ENCODE results near the gene SLC35F1.

SLC35F1 gene

DNA sequence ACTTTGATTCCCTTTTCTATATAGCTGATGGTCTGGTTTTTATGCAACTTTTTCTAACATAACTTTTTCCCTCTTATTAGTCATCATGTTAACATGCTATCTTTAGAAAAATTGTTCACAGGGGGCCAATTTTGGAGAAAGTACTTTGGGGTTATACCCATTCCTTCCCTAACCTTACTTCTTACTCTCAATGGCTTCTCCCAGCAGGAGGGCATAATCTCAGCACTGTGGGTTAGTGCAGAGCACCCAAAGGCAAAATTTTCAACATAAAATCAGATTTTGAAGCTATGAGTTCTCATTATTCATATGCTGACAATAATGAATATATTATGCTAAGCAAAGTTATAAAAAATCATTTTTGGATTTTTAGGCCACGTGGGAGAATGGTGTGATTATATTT, 299.2 kb downstream of the SLC35F1 start:
- DNase-seq, result no peak

DNA sequence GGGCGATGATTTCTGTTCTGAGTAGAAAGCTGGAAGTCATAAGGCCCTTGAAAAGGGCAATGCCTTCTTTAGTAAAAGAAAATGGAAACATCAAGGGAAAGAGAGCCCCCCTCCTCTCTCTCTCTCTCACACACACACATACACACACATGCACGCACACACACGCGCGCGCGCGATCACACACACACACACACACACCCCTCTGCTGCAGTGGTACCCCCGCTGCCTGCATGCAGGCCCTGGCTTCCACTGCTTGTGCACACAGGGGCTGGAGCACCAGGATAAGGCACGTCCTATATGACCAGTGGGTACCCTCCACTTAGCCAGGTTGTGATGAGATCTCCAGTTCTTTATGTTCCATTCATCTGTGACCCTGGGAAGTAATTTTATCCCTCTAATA, 300.9 kb downstream of the SLC35F1 start:
- no peak for DNase-seq

DNA sequence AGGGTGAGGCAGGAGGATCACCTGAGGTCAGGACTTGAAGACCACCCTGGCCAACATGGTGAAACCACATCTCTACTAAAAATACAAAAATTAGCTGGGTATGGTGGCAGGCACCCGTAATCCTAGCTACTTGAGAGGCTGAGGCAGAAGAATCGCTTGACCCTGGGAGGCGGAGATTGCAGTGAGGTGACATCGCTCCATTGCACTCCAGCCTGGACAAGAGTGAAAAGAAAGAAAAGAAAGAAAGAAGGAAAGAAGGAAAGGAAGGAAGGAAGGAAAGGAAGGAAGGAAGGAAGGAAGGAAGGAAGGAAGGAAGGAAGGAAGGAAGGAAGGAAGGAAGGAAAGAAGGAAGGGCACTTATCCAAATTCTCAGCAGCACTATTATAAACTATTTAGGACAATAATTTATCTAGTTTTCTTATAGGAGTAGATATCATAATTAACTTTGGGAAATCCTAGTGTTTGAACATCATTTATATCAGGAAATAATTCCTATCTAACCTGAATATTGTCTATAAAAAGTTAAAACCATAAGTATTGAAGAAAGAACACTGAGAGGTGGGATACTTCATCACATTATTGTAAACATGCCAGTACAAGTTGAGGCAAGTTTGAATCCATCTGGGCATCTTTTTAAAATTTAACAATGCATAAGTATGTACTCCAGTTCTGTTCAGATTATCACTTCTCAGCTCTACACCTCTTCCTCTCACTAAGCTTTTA, 305.5 kb downstream of the SLC35F1 start:
- no peak for DNase-seq

DNA sequence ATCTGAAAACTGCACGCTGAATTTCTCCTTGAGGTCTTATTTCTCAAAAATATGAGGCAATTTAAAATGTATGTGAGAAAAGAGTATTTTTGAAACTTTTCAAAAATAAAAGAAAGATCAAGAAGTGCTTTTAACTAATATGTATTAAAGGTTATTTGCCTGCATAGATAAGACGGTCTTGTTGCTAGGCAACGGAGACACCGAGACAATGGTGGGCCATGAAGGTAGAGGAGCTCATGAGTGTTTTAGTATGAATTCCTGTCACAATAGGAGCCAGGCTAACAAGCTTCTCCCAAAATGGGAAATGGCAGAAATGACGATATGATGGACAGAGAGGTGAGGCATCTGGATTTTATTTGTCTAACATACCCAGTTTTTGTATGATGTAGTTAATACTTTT, 308.2 kb downstream of the SLC35F1 start:
- no peak for DNase-seq

DNA sequence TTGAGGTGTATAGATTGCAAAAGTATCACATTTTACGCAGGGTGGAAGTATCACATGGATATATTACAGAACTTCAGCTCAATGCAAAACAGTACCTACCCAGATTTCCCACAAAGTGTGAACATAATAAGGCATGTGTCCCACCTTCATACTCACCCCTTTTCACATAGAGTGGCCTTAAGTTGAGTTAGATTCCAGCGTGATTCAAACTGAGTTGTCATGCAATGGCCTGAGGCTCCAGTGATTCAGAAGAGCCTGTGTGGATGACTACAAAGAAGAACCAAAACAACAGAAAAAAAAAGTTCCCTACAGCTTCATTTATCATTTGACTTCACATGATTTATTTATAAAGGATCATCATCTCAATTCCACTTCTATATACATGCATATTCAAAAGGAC, 309.7 kb downstream of the SLC35F1 start:
- no peak for DNase-seq

DNA sequence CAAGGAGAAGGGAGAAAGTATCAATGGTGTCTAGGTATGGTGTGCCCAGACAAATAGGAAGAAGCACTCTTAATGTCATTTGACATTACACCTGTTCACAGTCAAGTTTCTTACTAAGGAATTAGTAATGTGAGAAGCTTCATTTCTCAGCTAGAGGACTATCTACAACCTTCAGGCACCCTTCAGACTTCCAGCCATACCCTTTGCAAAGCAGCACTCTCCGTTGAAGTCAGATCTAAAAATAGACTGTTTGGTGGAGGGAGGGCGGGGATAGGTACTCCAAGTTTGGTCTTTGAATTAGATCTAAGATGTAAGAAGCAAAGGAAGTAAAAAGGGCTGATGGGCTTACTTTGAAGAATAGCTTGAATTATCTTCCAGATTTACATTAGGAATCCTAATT, 311.1 kb downstream of the SLC35F1 start:
- no peak for DNase-seq

DNA sequence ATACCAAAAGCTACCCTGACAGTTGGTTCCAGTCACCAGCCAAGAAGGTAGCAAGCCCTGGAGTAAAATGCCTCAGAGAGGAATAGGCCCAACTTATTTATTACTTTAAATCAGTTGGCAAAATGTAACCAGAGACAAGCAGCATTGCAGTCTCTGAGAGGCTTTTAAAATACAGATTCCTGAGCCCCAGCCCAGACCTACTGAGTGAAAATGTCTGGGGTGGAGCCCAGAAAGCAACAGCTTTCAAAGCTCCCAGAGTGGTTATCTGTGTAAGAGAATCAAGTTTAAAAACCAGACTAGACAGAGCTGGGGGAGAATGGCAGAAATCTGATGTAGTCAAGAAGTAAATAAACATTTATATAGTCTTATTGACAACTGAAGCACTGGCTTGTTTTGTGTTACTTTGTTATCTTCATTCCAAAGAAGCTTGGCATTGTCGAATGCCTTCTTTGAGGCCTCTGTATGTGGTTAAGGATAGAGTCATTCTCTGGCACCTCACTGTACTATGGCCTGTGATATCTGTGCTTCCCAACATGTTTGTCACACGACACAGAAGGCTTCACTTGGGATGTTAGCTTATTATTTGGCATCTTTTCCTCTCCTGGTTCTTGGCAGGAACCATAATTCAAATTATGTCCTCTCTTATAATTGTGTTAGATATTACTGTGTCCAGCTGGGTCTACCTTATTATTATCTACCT, 313.5 kb downstream of the SLC35F1 start:
- DNase-seq, result no peak

DNA sequence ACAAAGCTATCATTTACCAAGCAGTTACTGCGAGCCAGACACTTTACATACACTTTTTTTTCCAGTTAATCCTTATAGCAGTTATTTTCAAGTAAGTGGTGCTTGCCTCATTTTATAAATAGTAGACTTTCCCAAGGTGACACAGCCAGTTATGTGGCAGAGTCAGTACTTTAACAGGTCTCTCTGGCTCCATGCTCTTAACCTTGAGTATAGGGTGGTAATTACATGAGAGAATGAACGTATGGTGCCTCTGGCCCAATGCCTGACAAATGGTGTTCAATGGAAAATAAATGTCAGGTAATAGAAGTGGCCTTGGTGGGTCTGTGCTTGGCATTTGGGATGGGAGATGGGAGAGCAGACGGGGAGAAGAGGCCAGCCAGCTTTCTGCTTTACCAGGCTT, 316.3 kb downstream of the SLC35F1 start:
- no peak for DNase-seq

DNA sequence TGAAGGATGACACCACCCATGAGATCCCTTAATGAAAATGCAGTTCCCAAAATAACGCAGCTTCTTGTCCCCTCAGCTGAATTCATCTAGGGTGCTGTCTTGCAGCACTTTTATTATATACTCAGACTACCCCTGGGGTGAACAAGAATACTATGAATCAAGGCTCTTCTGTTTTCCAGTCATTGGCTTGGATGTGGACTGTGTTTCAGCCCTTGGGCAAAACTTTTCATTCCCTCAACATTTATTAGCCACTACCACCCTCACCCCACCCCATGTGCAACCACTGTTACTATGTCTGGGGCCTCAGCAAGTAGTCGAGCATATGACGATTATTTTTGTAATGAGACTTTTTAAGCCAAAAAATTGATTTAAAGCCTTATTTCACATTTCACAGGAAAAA, 321.8 kb downstream of the SLC35F1 start:
- no peak for DNase-seq

DNA sequence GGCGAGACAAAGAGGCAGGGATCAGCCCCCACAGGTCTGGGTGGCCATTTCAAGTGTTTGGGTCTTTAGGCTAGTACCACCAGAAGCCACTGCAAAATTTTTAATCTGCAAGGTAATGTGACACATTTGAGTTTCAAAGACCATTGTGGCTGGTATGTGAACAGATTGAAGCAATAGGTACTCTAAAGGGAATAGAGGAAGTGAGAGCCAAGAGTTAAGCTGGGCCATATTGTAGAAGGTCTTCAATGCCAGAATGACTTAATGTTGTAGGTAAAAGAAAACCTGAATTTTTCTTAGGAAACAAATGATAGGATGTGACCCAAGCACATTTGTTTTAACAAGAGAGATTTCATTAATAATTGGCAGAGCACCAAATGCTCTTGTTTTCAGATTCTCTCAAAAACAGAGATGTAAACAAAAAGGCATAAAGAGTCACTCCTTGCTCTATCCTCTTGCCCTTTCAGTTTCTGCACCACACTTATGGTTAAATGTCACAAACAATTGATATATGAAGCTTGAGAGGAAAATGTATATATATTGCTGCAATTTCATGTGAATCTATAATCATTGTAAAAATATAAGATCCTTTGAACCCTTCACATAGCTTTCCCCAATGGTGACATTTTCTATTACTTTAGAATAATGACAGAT, 333.9 kb downstream of the SLC35F1 start:
- no peak for DNase-seq

DNA sequence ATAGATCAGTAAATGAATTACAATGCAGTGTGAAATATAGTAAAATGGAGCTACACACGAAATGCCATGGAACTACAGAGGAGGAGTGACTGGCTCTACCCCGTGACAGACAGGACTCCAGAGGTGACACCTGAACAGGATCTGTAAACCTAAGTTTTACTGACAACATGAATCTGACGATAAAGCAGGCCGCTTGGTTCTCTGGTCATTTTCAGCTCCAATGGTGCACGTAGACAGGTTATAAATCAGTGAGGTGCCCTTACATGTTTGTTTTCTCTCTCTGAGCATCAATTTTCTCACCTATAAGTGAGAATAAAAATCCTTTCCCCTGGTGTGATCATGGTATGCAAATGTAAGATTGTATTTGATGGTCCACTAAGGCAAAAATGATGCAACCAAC, 339.3 kb downstream of the SLC35F1 start:
- no peak for DNase-seq

DNA sequence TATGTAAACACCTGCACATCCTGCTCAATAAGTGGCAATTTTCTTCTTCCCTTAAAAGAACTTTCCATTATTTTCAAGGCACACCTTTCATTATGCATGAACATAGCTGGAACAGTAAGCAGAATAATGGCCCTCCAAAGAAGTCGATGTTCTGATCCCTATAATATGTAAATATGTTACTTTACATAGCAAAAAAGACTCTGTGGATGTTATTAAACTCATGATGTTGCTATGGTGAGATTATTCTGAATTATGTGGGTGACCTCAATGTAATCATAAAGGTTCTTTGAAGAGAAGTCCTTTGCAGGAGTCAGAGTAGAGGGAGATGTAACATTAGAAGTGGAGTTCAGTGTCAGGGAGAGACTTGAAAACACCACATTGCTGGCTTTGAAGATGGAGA, 341.1 kb downstream of the SLC35F1 start:
- DNase-seq, result no peak

DNA sequence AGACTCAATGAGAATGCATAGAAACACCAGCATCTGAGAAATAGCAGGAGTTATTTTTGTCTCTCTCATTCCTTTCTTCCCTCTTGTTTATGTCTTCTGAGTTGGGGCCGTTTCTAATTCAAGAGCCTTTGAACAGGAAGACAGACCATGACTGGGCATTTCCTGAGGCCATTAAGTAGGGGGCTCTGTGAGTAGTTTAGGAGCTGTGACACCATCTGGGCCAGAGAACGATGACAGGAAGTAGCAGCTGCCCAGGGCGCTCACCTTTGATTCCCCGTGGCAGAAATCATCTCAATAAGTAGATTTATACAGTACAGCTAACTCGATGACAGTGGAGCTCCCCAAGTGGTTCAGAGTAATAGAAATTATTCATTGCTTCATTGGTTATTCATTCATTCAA, 342.6 kb downstream of the SLC35F1 start:
- DNase-seq, result no peak

DNA sequence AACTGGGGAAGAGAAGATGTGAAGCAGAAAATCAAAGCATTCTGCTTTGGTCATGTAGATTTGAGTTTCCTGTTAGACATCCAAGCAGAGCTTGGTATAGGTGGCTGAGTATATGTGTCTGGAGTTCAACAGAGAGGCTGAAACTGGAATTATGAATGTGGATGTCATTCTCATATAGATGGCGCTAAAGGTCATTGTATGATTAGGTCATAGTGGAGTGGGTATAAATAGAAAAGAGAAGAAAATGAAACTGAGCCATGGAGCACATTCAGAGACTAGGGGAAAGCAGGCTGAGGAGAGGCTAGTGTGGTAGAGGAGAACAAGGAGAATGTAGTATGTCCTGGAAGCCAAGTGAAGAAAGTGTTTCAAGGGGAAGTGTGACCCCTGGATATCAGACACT, 345.4 kb downstream of the SLC35F1 start:
- DNase-seq, result no peak

DNA sequence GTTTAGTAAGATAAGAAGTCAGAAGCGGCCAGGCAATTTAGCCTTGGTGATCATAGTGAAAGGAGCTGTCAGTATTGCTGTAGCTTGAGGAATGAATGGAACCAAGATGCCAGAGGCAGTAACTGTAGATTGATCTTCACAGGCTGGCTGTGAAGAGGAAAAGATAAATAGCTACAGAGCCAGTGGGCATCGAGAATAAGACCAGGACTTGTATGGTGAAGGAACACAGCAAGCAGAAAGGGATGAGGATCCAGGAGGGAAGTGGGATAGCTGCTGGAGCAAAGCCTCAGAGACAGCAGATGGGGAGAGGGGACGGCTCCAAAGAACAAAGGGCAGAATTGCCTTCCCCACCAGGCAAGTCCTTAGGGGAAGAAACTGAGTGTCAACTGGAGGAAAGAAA, 346.7 kb downstream of the SLC35F1 start:
- DNase-seq, result no peak

DNA sequence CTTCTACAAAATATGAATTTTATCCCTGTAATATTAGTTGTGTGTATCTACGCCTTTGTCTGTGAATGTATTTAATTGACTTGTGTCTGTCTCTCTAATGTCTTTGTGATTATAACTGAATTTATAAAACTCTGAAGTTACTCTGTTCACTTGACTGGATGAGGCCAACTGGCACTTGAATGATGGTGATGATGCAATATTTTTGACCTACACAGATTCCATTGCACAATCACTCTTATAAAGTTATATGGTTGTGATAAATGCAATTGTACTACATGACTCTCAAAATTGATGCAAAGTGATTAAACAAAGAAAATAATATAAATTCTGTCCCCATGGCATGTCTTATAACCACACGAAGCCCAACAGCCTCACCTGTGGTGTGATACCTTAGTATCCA, 353.8 kb downstream of the SLC35F1 start:
- DNase-seq, result no peak

DNA sequence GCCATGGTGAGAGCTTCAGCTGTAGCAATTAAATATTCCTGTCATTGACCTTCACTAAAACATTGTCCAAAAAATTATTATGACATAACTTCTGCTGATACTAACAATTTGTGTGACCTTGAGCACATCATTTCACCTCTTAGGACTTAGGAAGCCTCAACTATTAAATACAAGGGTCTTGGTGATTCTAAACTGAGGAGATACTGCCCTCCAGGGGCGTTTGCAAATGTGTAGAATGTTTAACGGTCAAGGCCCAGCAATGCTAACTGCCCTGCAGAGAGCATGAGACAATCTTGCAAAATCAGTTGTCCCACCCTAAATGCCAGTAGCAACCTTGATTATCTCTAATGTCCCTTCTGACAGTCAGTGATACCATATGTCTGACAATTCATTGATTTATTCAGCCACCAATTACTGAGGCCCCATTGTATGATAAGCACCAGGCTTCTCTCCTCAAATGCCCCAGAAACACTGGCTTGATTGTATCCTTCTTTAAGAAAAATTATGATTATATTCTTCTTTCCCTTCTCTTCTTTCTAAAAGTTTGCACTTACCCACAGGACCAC, 356.9 kb downstream of the SLC35F1 start:
- no peak for DNase-seq

DNA sequence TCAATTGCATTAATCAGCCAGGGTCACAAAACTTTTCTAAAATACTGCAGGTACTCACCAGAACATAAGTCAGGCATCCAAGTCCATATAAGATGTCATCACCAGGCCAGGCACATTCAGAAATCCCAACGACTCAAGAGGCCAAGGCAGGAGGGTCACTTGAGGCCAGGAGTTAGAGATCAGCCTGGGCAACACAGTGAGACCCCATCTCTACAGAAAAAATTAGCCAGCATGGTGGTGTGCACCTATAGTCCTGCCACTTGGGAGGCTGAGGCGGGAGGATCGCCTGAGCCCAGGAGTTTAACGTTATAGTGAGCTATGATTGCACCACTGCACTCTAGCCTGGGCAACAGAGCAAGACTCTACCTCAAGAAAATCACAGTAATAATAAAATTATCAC, 362.6 kb downstream of the SLC35F1 start:
- DNase-seq, result no peak

DNA sequence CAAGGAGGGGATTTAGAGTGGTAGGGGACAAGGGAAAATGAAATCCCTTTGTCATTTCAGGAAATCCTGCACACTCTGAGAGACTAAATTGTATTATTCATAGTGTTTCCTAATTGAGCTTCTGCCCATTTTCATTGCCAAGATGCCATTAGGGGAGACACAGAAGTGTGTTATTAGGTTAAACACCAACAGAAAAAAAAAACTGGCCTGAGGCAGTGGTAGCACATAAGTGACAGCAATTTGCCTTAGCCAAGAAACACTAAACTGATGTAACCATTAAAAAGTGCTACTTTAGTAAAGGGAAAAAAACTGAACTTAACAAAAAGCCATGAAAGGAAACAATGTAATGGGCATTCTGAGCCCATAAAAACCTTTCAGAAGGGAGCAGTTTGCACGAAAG, 370.6 kb downstream of the SLC35F1 start:
- DNase-seq, result no peak

DNA sequence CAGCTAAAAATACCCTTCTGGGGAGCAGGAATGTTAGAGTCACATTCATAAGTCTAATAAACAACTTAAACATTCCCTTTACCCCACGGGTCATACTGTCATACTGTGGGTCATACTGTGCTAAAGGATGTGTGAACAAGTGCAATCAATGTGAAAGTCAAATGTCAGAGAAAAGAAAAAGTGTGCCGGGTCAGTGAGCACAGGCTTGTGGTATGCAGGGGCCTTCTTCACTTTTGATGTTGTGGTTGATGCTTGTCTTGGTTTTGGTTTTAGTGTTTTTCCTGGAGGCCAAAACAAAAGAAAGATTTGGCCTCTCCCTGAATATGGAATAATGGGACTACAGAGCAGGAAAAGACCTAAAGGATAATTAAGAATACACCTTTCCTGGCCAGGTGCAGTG, 373.1 kb downstream of the SLC35F1 start:
- DNase-seq, result no peak

DNA sequence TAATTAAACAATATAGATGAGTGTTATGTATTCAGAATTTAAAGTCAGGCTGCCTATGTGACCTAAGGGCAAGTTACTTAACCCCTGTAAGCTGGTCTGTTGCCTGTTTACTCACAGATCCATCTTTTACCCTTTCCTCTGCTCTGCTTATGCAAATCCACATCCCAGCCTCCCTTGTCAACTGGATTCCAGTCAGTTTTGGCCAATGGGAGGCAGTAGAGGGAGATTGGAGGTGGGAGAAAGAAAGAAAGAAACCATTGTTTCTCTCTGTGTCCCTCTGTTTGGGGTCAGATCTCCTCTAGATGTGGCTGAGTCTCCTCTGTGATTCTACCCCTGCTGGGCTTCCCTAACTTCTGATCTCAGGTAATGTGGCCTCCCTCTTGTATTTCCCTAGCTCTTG, 374.2 kb downstream of the SLC35F1 start:
- DNase-seq, result no peak

DNA sequence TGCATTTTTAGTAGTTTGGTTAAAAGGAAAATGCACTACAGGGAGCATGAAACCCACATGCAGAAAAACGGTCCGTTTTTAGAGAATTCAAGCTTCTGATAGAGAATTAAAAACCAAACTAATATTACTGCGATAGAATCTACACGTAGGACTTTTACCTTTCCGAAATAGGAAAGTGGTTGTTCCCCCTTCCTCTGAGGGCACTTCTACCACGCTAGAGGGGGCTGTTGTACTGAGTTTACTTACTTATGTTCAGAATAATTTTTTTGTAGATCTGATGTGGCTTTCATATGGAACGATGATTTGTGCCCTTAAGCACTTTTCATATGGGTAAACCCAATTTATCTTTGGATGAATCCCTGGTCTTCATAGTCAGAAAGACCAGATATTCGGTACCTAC, 376.7 kb downstream of the SLC35F1 start:
- DNase-seq, result peak; percentile 24

DNA sequence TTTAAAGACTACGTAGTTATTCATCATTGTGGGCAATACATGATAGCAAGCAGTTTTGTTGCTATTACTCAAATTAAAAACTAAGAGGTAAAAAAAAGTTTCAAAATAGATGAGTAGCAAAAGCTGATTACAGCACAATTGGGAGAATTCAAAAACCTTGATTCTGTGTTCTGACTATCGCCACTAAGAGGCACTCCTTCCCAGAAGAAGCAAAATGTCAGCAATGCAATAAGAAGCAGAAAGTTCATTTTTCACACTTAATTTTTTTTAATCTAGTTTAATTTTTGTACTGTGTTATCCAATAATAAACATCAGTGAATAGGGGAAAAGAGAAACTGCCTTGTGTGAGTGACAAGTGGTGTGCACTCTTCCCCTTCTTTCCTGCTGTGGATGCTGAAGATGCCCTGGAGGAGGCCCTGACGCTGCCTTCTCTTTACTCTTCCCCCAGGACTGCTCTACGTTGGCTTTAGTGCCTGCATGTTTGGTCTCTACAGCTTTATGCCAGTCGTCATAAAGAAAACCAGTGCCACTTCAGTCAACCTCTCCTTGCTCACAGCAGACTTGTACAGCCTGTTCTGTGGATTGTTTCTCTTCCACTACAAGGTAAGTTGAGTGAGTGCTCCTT, 377.8 kb downstream of the SLC35F1 start:
- no peak for DNase-seq

DNA sequence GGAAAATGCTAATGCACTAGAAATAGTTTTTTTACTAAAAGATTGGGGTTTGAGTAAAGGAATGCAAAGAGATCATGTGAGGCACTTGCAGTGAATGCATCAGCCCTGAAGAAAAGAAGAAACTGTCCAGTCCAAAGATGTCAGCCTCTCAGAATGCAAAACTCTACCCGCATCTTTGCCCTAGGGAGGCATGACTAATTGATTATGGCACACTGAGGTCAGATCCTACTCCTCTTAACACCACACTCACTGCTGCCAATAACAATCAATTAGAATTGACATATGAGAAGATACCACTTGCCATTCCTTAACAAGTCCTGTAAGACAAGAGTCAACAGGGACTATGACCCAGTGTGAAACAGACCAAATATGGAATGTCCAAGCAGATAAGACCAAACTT, 378.7 kb downstream of the SLC35F1 start:
- no peak for DNase-seq

Data from activated naive CD4-positive, alpha-beta T cell treated with Interleukin-2 at 50 U/mL for 16 hours (primary cell).